ENCODE data around the gene DBNDD2.

The DBNDD2 gene

DNA sequence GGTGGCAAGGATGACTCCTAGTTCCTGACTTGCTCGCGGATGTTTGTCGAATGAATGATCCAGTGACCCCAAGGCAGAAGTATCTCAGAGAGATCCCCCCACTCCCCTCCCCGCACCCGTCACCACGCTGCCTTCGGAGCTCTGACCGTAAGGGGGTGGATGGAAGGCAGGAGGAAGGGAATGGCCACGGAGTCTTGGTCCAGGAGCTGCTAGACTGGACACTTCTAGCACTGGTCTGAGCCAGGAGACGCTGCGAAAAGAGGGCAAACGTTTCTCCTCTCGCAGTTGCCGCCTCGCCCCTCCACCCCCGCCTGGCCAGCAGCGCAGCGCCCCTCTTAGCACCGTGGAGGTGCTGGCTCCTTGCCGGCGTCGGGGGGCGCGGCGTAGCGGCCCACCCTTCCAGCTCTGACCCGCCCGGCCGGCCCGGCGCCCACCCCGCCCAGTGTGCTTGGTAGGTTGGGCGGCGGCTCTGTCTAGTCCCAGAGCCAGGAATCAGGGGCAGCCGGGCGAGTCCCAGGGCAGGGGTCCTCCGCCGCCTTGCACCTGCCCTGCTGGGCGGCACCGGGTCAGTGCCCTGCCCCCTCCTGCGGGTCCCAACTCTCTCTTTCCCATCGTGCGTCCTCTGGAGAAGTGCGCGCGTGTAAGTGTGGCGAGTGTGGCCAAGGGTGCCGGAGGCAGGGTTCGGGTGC, 2.4 kb upstream of the DBNDD2 start:
- Histone ChIP-seq H3K4me1 (ENCODE audit: control insufficient read depth, insufficient read depth, low read length, unreplicated experiment) (peaks cover 4% of the 10 kb centered on the region), H3K4me3 (ENCODE audit: low read depth, low read length) (peak overlapping the region; percentile 78), H3K36me3 (ENCODE audit: insufficient read depth, low read length) (no peaks in the 10 kb centered on the region), H3K27me3 (ENCODE audit: insufficient read depth, low read length) (peaks cover 23% of the 10 kb centered on the region; the same call in 1 of the 2 replicates), H3K79me2 (ENCODE audit: control insufficient read depth, insufficient read depth, low read length, unreplicated experiment) (no peaks in the 10 kb centered on the region), H3K27ac (ENCODE audit: low read depth, low read length) (no peak overlapping the region), H2AFZ (ENCODE audit: low read length, unreplicated experiment) (no peak overlapping the region)

DNA sequence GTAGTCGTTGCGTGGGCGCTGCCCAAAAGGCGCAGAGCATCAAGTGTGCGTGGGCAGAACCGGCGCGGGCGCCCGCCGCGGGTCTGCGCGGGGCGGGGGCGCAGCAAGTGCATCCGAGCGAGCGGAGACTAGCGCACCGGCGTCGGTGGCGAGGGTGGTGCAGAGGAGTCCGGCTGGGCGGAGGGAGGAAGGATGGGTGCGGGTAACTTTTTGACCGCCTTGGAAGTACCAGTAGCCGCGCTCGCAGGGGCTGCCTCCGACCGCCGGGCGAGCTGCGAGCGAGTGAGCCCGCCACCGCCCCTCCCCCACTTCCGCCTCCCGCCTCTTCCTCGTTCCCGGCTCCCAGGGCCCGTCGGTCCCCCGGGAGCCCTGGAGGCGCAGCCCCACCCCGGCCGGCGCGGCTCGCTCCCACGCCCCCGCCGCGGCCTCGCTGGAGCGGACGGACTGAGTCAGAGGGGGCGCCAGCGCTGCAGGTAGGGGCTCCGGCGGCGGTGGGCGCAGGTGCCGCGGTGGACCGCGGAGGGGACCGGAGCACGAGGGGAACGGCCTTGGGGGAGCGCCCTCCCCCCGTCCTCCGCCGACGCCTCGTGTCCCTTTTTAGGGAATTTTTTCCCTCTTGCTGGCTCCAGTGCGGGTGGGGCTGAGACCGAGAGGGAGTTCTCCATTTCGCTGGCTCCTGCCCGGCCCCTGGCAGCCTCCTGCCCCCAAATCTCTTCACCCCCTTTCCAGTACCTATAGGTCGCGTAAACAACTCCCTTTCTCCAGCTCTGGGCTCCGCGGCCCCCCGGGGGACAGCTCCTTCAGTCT, 1.6 kb upstream of the DBNDD2 start:
- H3K79me2 ChIP-seq (ENCODE audit: control insufficient read depth, insufficient read depth, low read length, unreplicated experiment): no peaks in the 10 kb centered on the region
- H3K27ac ChIP-seq (ENCODE audit: low read depth, low read length): peak overlapping the region; percentile 32; the same call in 1 of the 2 replicates
- peak overlapping the region; percentile 78 for H3K4me3 ChIP-seq (ENCODE audit: low read depth, low read length)
- peaks cover 23% of the 10 kb centered on the region; the same call in 1 of the 2 replicates for H3K27me3 ChIP-seq (ENCODE audit: insufficient read depth, low read length)
- H2AFZ ChIP-seq (ENCODE audit: low read length, unreplicated experiment): peak overlapping the region; percentile 63
- no peaks in the 10 kb centered on the region for H3K36me3 ChIP-seq (ENCODE audit: insufficient read depth, low read length)
- H3K4me1 ChIP-seq (ENCODE audit: control insufficient read depth, insufficient read depth, low read length, unreplicated experiment): peaks cover 4% of the 10 kb centered on the region

DNA sequence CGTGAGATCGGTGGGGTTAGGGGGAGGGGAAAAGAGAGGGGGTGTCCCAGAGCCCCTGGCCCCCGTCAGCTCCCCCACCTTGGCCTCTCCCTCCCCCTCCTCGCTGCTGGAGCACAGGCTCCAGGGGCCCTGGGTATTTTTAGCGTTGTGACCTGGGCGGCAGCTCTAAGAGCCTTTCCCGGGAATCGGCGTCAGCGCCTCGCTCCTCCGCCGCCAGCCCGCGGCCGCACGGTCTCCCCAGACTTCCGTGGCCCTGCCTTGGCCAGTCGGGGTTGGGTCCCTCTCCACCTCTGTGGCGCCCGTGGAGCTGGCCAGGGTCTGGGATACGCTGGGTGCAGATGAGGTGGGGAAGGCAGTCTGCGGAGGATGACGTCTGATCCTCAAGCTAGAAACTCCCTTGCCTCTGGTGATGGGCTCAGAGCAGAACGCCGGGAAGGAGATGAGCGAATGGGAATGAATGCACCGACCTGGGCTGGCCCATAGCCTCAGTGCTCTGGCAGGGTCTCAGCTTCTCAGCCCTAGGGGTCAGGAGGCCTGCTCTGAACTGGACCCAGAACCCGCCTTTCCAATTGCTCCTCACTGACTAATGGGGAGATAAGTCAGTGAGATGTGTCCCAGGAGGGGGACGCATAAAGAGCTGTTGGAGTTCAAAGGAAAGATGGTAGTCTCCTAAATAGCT, 883 bp upstream of the DBNDD2 start:
- Histone ChIP-seq H2AFZ (ENCODE audit: low read length, unreplicated experiment) (peak overlapping the region; percentile 63), H3K36me3 (ENCODE audit: insufficient read depth, low read length) (no peaks in the 10 kb centered on the region), H3K79me2 (ENCODE audit: control insufficient read depth, insufficient read depth, low read length, unreplicated experiment) (no peaks in the 10 kb centered on the region), H3K27ac (ENCODE audit: low read depth, low read length) (peak overlapping the region; percentile 32; the same call in 1 of the 2 replicates), H3K4me1 (ENCODE audit: control insufficient read depth, insufficient read depth, low read length, unreplicated experiment) (peaks cover 4% of the 10 kb centered on the region), H3K4me3 (ENCODE audit: low read depth, low read length) (peak overlapping the region; percentile 78), H3K27me3 (ENCODE audit: insufficient read depth, low read length) (peaks cover 23% of the 10 kb centered on the region; the same call in 1 of the 2 replicates)

DNA sequence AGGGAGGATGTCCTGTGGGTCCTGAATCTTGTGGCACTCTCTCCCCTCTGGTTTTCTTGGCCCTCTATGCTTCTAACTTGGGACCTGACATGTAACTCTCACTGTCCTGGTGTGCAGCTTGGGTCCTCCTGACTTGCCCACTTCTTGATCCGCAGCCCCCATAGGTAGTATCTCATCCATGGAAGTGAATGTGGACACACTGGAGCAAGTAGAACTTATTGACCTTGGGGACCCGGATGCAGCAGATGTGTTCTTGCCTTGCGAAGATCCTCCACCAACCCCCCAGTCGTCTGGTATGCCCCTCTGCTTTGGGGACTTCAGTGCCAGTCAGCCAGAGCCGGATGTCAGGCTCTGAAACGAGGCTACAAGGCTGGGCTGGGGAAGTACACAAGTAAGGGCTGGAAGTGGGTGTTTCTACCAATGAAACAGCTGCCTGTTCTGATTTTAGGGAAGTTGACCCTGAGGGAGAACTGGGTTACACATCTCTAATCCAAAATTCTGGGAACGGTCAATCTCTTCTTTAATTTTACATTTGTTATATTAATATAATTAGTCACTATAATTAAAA, 641 bp downstream of the DBNDD2 start:
- peaks cover 4% of the 10 kb centered on the region for H3K4me1 ChIP-seq (ENCODE audit: control insufficient read depth, insufficient read depth, low read length, unreplicated experiment)

DNA sequence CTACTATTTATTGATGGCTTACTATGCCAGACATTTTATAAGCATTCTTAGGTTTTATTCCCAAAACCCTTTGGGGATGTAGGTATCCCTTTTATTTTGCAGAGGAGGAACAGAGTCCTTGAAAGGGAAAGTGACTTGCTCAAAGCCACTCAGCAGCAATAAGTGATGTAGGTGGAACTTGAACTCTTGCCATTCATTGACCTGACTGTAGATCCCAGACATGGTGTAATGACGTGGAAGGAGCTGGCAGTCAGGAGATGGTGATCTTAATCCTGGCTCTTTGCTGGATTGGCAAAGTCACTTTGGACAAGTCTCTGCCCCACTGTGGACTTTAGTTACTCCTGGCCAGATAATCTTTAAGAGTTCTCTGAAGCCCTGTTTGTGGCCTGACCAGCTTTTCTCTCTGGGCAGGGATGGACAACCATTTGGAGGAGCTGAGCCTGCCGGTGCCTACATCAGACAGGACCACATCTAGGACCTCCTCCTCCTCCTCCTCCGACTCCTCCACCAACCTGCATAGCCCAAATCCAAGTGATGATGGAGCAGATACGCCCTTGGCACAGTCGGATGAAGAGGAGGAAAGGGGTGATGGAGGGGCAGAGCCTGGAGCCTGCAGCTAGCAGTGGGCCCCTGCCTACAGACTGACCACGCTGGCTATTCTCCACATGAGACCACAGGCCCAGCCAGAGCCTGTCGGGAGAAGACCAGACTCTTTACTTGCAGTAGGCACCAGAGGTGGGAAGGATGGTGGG, 1.6 kb downstream of the DBNDD2 start:
- no peaks in the 10 kb centered on the region for H3K36me3 ChIP-seq (ENCODE audit: insufficient read depth, low read length)
- H3K79me2 ChIP-seq (ENCODE audit: control insufficient read depth, insufficient read depth, low read length, unreplicated experiment): no peaks in the 10 kb centered on the region
- H3K27ac ChIP-seq (ENCODE audit: low read depth, low read length): no peak overlapping the region
- H3K4me3 ChIP-seq (ENCODE audit: low read depth, low read length): no peak overlapping the region
- peaks cover 23% of the 10 kb centered on the region; the same call in 1 of the 2 replicates for H3K27me3 ChIP-seq (ENCODE audit: insufficient read depth, low read length)
- no peak overlapping the region for H2AFZ ChIP-seq (ENCODE audit: low read length, unreplicated experiment)
- H3K4me1 ChIP-seq (ENCODE audit: control insufficient read depth, insufficient read depth, low read length, unreplicated experiment): peaks cover 4% of the 10 kb centered on the region

More for the DNA sequence above, 641 bp downstream of the DBNDD2 start:
- Histone ChIP-seq H3K27ac (ENCODE audit: low read depth, low read length) (no peak overlapping the region), H3K79me2 (ENCODE audit: control insufficient read depth, insufficient read depth, low read length, unreplicated experiment) (no peaks in the 10 kb centered on the region), H3K27me3 (ENCODE audit: insufficient read depth, low read length) (peaks cover 23% of the 10 kb centered on the region; the same call in 1 of the 2 replicates), H3K4me3 (ENCODE audit: low read depth, low read length) (no peak overlapping the region), H2AFZ (ENCODE audit: low read length, unreplicated experiment) (no peak overlapping the region), H3K36me3 (ENCODE audit: insufficient read depth, low read length) (no peaks in the 10 kb centered on the region)

DNA sequence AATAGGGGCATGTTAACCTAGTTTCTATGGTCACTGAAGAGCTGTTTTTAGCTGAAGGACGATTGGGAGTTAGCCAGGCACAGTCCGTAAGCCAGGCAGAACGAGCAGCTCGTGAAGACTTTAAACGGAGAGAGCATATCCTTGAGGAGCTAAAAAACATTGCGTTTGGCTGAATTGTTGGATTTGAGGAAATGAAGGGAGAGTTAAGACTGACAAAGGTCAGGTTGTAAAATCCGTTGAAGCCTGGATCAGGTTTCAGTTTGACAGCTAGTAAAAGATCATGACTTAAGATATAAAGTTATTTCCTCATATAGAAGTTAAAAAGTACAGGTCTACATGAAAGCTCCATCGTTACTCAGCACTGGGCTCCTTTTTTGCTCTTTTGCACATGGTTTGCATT, 2.8 kb downstream of the DBNDD2 start:
- Histone ChIP-seq H3K79me2 (ENCODE audit: control insufficient read depth, insufficient read depth, low read length, unreplicated experiment) (no peaks in the 10 kb centered on the region), H3K27ac (ENCODE audit: low read depth, low read length) (no peak overlapping the region), H2AFZ (ENCODE audit: low read length, unreplicated experiment) (no peak overlapping the region), H3K27me3 (ENCODE audit: insufficient read depth, low read length) (peaks cover 16% of the 10 kb centered on the region; the same call in 1 of the 2 replicates), H3K36me3 (ENCODE audit: insufficient read depth, low read length) (no peaks in the 10 kb centered on the region), H3K4me1 (ENCODE audit: control insufficient read depth, insufficient read depth, low read length, unreplicated experiment) (no peaks in the 10 kb centered on the region), H3K4me3 (ENCODE audit: low read depth, low read length) (no peak overlapping the region)

DNA sequence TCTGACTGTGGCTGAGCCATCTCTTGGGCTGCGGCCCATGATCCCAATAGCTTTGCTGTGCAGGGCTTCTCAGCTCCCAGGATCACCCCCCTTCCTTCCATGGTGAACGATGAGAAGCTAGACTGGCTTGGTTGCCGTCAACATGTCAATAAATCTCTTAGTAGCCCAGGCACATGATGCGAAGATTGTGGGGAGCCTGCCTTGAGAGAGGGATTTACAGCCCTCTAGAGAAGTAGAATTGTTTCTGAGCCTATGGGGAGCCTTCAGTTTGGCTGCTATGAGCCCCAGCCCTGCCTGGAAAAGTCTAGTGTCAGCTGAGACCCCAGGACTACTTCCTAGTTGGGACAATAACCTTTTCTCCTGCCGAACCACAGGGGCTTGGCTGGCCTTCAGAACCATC, 4.6 kb downstream of the DBNDD2 start:
- H3K4me1 ChIP-seq (ENCODE audit: control insufficient read depth, insufficient read depth, low read length, unreplicated experiment): peaks cover 3% of the 10 kb centered on the region
- H2AFZ ChIP-seq (ENCODE audit: low read length, unreplicated experiment): no peak overlapping the region
- no peaks in the 10 kb centered on the region for H3K36me3 ChIP-seq (ENCODE audit: insufficient read depth, low read length)
- H3K4me3 ChIP-seq (ENCODE audit: low read depth, low read length): no peak overlapping the region
- peaks cover 14% of the 10 kb centered on the region for H3K79me2 ChIP-seq (ENCODE audit: control insufficient read depth, insufficient read depth, low read length, unreplicated experiment)
- no peak overlapping the region for H3K27ac ChIP-seq (ENCODE audit: low read depth, low read length)
- H3K27me3 ChIP-seq (ENCODE audit: insufficient read depth, low read length): no peaks in the 10 kb centered on the region

DNA sequence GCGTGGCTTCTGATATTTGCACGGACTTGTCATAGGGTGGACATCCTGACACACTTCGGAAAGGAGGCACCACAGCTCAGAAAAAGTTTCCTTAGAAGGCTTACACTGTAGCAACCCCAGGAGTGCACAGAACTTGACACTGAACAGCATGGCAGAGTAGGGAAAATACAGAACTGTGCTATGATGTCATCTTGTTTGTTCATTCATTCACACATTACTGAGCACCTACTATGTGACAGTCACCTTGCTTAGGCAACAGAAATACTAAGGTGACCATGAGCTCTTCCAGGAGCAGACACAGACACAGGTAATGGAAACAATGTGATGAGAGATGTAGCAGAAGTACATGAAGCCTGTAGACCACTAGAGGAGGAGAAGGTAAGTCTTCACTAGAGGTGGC, 5.4 kb downstream of the DBNDD2 start:
- Histone ChIP-seq H3K79me2 (ENCODE audit: control insufficient read depth, insufficient read depth, low read length, unreplicated experiment) (peaks cover 21% of the 10 kb centered on the region), H2AFZ (ENCODE audit: low read length, unreplicated experiment) (no peak overlapping the region), H3K27ac (ENCODE audit: low read depth, low read length) (no peak overlapping the region), H3K27me3 (ENCODE audit: insufficient read depth, low read length) (no peaks in the 10 kb centered on the region), H3K4me1 (ENCODE audit: control insufficient read depth, insufficient read depth, low read length, unreplicated experiment) (peaks cover 8% of the 10 kb centered on the region), H3K36me3 (ENCODE audit: insufficient read depth, low read length) (no peaks in the 10 kb centered on the region), H3K4me3 (ENCODE audit: low read depth, low read length) (no peak overlapping the region)

DNA sequence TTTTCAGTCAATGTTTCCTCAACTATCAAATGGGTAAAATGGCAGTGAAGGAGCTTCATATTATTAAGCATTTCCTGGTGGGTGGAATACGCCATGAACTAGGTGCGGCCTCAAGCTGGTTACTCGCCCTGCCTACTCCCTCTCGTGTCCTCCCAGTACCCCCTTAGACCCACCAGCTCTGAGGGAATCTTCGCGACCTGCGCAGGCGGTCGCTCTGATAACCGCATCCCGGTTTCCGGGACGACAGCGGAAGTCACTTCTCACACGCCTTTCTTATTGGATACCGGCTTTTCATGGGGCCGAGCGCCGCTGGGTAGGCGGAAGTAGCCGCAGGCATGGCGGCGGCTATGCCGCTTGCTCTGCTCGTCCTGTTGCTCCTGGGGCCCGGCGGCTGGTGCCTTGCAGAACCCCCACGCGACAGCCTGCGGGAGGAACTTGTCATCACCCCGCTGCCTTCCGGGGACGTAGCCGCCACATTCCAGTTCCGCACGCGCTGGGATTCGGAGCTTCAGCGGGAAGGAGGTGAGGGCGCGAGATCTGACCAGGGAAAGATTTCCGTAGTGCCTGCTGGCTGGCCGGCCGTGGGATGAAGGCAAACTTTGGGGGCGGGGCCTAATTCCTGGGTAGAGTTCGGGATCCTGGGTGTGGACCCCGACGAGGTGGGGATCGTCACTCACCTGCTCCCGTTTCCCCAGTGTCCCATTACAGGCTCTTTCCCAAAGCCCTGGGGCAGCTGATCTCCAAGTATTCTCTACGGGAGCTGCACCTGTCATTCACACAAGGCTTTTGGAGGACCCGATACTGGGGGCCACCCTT, 7.9 kb downstream of the DBNDD2 start, which contains the start of gene PIGT:
PIGT (plus strand) TSS at position 320 of the 816 bp plus-strand sequence; CDS start at position 336, 16 bp downstream.
- H3K4me1 ChIP-seq (ENCODE audit: control insufficient read depth, insufficient read depth, low read length, unreplicated experiment): peaks cover 25% of the 10 kb centered on the region

More for the DNA sequence above, 7.9 kb downstream of the DBNDD2 start, which contains the start of gene PIGT:
- H3K4me3 ChIP-seq (ENCODE audit: low read depth, low read length): peak within 1 kb of the TSS; percentile 97
- H3K36me3 ChIP-seq (ENCODE audit: insufficient read depth, low read length): peaks cover 11% of the 10 kb centered on the region
- peak within 1 kb of the TSS; percentile 80 for H2AFZ ChIP-seq (ENCODE audit: low read length, unreplicated experiment)
- H3K27ac ChIP-seq (ENCODE audit: low read depth, low read length): peak within 1 kb of the TSS; percentile 67; the same call in 1 of the 2 replicates
- no peaks in the 10 kb centered on the region for H3K27me3 ChIP-seq (ENCODE audit: insufficient read depth, low read length)
- peaks cover 21% of the 10 kb centered on the region for H3K79me2 ChIP-seq (ENCODE audit: control insufficient read depth, insufficient read depth, low read length, unreplicated experiment)

Measured in ACC112 (cell line).